OCI-LY1 (cell line): ENCODE data around the gene LRMDA.

ENCODE experiments used
- H2AFZ ChIP-seq: fragments of 200-600 bp; sonication (generic), shearing (Covaris generic); 2 replicates; pipeline ENCODE4 v1.6.0; 2014; ENCODE audit warnings: antibody characterized with exemption, mild to moderate bottlenecking, low read length
- H3F3A ChIP-seq: fragments of 200-600 bp; sonication (generic), shearing (Covaris generic); 2 replicates; pipeline ENCODE4 v1.6.0; 2014; ENCODE audit warnings: mild to moderate bottlenecking, antibody characterized with exemption, low read length, moderate library complexity; ENCODE audit not compliant: insufficient read depth
- H3K27ac ChIP-seq: fragments of 200-600 bp; sonication (generic); 2 replicates; pipeline ENCODE4 v1.5.1; 2014; ENCODE audit warnings: low read length, mixed run types, mild to moderate bottlenecking, low read depth; ENCODE audit not compliant: poor library complexity, severe bottlenecking
- H3K27me3 ChIP-seq: fragments of 200-600 bp; sonication (generic); 2 replicates; pipeline ENCODE4 v1.6.0; 2014; ENCODE audit warnings: antibody characterized with exemption, mild to moderate bottlenecking, low read length, moderate library complexity; ENCODE audit not compliant: insufficient read depth
- H3K36me3 ChIP-seq: fragments of 200-600 bp; sonication (generic); 2 replicates; pipeline ENCODE4 v1.6.1; 2014; ENCODE audit warnings: mild to moderate bottlenecking, antibody characterized with exemption, low read length, moderate library complexity, mixed read lengths; ENCODE audit not compliant: insufficient read depth
- H3K4me1 ChIP-seq: fragments of 200-600 bp; sonication (generic); 2 replicates; pipeline ENCODE4 v1.5.1; 2014; ENCODE audit warnings: mild to moderate bottlenecking, low read length, moderate library complexity; ENCODE audit not compliant: insufficient read depth, severe bottlenecking
- H3K4me2 ChIP-seq: fragments of 200-600 bp; sonication (generic), shearing (Covaris generic); 2 replicates; pipeline ENCODE4 v1.6.1; 2014; ENCODE audit warnings: low read length
- H3K4me3 ChIP-seq: fragments of 200-600 bp; sonication (generic); 2 replicates; pipeline ENCODE4 v1.5.1; 2014; ENCODE audit warnings: low read length, low read depth, mild to moderate bottlenecking, mixed read lengths; ENCODE audit not compliant: poor library complexity, severe bottlenecking
- H3K79me2 ChIP-seq: fragments of 200-600 bp; shearing (Covaris generic); 2 replicates; pipeline ENCODE4 v1.6.1; 2016; ENCODE audit warnings: mixed run types, low read length, mixed read lengths; ENCODE audit not compliant: insufficient read depth
- H3K9ac ChIP-seq: fragments of 200-600 bp; sonication (generic), shearing (Covaris generic); 2 replicates; pipeline ENCODE4 v1.6.1; 2014; ENCODE audit warnings: mild to moderate bottlenecking, low read length, mixed read lengths
- H3K9me2 ChIP-seq: fragments of 200-600 bp; sonication (generic), shearing (Covaris generic); 2 replicates; pipeline ENCODE4 v1.6.1; 2014; ENCODE audit warnings: low read depth, mild to moderate bottlenecking, low read length, mixed read lengths
- H3K9me3 ChIP-seq: fragments of 200-600 bp; shearing (Covaris generic); 2 replicates; pipeline ENCODE4 v1.6.1; 2014; ENCODE audit warnings: low read length, mixed read lengths
- H4K20me1 ChIP-seq: fragments of 200-600 bp; sonication (generic), shearing (Covaris generic); 2 replicates; pipeline ENCODE4 v1.6.0; 2016; ENCODE audit warnings: mild to moderate bottlenecking, low read length; ENCODE audit not compliant: insufficient read depth
- EZH2 ChIP-seq: fragments of 200-600 bp; sonication (generic), shearing (Covaris generic); IDR thresholded peaks from 2 replicates; pipeline ENCODE4 v1.8.0; 2017; ENCODE audit warnings: borderline replicate concordance, mixed run types, mild to moderate bottlenecking, antibody characterized with exemption, low read length, moderate library complexity, mixed read lengths
- TF ChIP-seq, protein P1 (sequence below): fragments of 200-600 bp; sonication (generic), shearing (Covaris generic); IDR thresholded peaks from 2 replicates; pipeline ENCODE4 v1.5.1; 2017; ENCODE audit warnings: mild to moderate bottlenecking, antibody characterized with exemption, low read length, moderate library complexity, mixed read lengths

Gene LRMDA

GRCh38 chr10:75803121-75803520 lies 371.7 kb downstream of the LRMDA start:
- Histone ChIP-seq H3K79me2 (no peaks in the 10 kb centered on the region), H2AFZ (no peak overlapping the region), H3K27me3 (no peaks in the 10 kb centered on the region), H3K4me2 (no peak overlapping the region), H3K36me3 (no peaks in the 10 kb centered on the region), H3K9me3 (no peaks in the 10 kb centered on the region), H3K4me3 (no peak overlapping the region), H3K27ac (no peak overlapping the region), H4K20me1 (no peaks in the 10 kb centered on the region), H3K9ac (no peak overlapping the region), H3K9me2 (no peaks in the 10 kb centered on the region), H3K4me1 (no peaks in the 10 kb centered on the region), H3F3A (no peaks in the 10 kb centered on the region)
- TF ChIP-seq EZH2 = no peak
- TF ChIP-seq, protein P1, sequence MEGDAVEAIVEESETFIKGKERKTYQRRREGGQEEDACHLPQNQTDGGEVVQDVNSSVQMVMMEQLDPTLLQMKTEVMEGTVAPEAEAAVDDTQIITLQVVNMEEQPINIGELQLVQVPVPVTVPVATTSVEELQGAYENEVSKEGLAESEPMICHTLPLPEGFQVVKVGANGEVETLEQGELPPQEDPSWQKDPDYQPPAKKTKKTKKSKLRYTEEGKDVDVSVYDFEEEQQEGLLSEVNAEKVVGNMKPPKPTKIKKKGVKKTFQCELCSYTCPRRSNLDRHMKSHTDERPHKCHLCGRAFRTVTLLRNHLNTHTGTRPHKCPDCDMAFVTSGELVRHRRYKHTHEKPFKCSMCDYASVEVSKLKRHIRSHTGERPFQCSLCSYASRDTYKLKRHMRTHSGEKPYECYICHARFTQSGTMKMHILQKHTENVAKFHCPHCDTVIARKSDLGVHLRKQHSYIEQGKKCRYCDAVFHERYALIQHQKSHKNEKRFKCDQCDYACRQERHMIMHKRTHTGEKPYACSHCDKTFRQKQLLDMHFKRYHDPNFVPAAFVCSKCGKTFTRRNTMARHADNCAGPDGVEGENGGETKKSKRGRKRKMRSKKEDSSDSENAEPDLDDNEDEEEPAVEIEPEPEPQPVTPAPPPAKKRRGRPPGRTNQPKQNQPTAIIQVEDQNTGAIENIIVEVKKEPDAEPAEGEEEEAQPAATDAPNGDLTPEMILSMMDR = no peak

- H3K4me3 ChIP-seq = no peak overlapping the region
- H3K79me2 ChIP-seq = no peaks in the 10 kb centered on the region
- TF ChIP-seq EZH2 = no peak
- H4K20me1 ChIP-seq = no peaks in the 10 kb centered on the region
- no peaks in the 10 kb centered on the region for H3K9me2 ChIP-seq
- no peaks in the 10 kb centered on the region for H3F3A ChIP-seq
- no peaks in the 10 kb centered on the region for H3K27me3 ChIP-seq
- no peaks in the 10 kb centered on the region for H3K9me3 ChIP-seq
- no peaks in the 10 kb centered on the region for H3K36me3 ChIP-seq
- no peak overlapping the region for H3K27ac ChIP-seq
- H2AFZ ChIP-seq = no peak overlapping the region
- H3K4me2 ChIP-seq = no peak overlapping the region
- H3K9ac ChIP-seq = no peak overlapping the region
- H3K4me1 ChIP-seq = no peaks in the 10 kb centered on the region
Observed at GRCh38 chr10:75803816-75804552, 372.6 kb downstream of the LRMDA start.

DNA sequence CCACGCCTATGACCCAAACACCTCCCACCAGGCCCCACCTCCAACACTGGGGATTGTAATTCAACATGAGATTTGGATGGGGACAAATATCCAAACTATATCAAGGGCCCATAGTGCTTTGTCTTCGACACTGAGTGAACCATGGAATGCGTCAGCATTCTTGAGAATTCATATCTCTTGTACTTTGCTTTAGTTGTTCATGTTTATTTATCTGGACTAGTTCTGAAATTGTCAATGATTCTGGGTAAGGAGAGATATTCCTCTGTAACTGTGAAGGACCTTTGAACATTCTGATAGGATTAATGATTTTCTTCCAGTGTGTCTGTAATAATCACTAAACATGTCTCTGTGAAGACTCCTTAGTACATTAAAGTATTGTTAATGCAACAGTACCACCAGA lies 374.8 kb downstream of the LRMDA start:
- no peak for TF ChIP-seq EZH2
- TF ChIP-seq, protein P1 = no peak
- H3K9me2 ChIP-seq = no peaks in the 10 kb centered on the region

GRCh38 chr10:75807456-75807855 lies 376.0 kb downstream of the LRMDA start:
- H4K20me1 ChIP-seq = no peaks in the 10 kb centered on the region

More for the DNA sequence above, 374.8 kb downstream of the LRMDA start:
- Histone ChIP-seq H3K79me2 (no peaks in the 10 kb centered on the region), H3K27ac (no peak overlapping the region), H3K4me2 (no peak overlapping the region), H3K27me3 (no peaks in the 10 kb centered on the region), H3K4me3 (no peak overlapping the region), H4K20me1 (no peaks in the 10 kb centered on the region), H3F3A (no peaks in the 10 kb centered on the region), H3K36me3 (no peaks in the 10 kb centered on the region), H2AFZ (no peak overlapping the region), H3K4me1 (no peaks in the 10 kb centered on the region), H3K9me3 (no peaks in the 10 kb centered on the region), H3K9ac (no peak overlapping the region)

More at GRCh38 chr10:75807456-75807855, 376.0 kb downstream of the LRMDA start:
- TF ChIP-seq, protein P1 = no peak
- TF ChIP-seq EZH2 = no peak
- Histone ChIP-seq H2AFZ (no peak overlapping the region), H3K27me3 (no peaks in the 10 kb centered on the region), H3K9me3 (no peaks in the 10 kb centered on the region), H3K79me2 (no peaks in the 10 kb centered on the region), H3F3A (no peaks in the 10 kb centered on the region), H3K4me3 (no peak overlapping the region), H3K27ac (no peak overlapping the region), H3K9ac (no peak overlapping the region), H3K36me3 (no peaks in the 10 kb centered on the region), H3K9me2 (no peaks in the 10 kb centered on the region), H3K4me2 (no peak overlapping the region), H3K4me1 (no peaks in the 10 kb centered on the region)
